ENCODE data around the gene TMEM260.
A peak's percentile ranks its signal among the peaks of the same experiment; 100 is the strongest.

TMEM260 gene

GRCh38 chr14:56579345-56580220 is at the start of gene TMEM260:
Gene TMEM260 (plus strand): TSS chr14:56579798. CDS start chr14:56579915, 117 bp downstream.
- H3K4me3 ChIP-seq (ENCODE audit: low read depth, low read length), result peak within 1 kb of the TSS; percentile 98

GRCh38 chr14:56532546-56532945 is 47.1 kb upstream of the TMEM260 start:
- H3K4me3 ChIP-seq (ENCODE audit: low read depth, low read length), result no peak overlapping the region
- DNase-seq (ENCODE audit: low read depth), result peak; percentile 86
- TF ChIP-seq CTCF (IDR thresholded peaks at IDR 0.05; ENCODE audit: control insufficient read depth, extremely low read depth, insufficient read depth), result no peak

More at GRCh38 chr14:56579345-56580220, at the start of gene TMEM260:
- peak; percentile 75 for DNase-seq (ENCODE audit: low read depth)
- TF ChIP-seq CTCF (IDR thresholded peaks at IDR 0.05; ENCODE audit: control insufficient read depth, extremely low read depth, insufficient read depth), result peak; percentile 85

- no peak for DNase-seq (ENCODE audit: low read depth)
- no peak for TF ChIP-seq CTCF (IDR thresholded peaks at IDR 0.05; ENCODE audit: control insufficient read depth, extremely low read depth, insufficient read depth)
- no peak overlapping the region for H3K4me3 ChIP-seq (ENCODE audit: low read depth, low read length)
Observed at GRCh38 chr14:56534656-56535055, 44.9 kb upstream of the TMEM260 start.

GRCh38 chr14:56539862-56540261 is 39.7 kb upstream of the TMEM260 start:
- no peak for TF ChIP-seq CTCF (IDR thresholded peaks at IDR 0.05; ENCODE audit: control insufficient read depth, extremely low read depth, insufficient read depth)
- no peak for DNase-seq (ENCODE audit: low read depth)
- no peak overlapping the region for H3K4me3 ChIP-seq (ENCODE audit: low read depth, low read length)

GRCh38 chr14:56543436-56543835 is 36.2 kb upstream of the TMEM260 start:
- no peak overlapping the region for H3K4me3 ChIP-seq (ENCODE audit: low read depth, low read length)
- no peak for DNase-seq (ENCODE audit: low read depth)
- no peak for TF ChIP-seq CTCF (IDR thresholded peaks at IDR 0.05; ENCODE audit: control insufficient read depth, extremely low read depth, insufficient read depth)

GRCh38 chr14:56549721-56550120 is 29.9 kb upstream of the TMEM260 start:
- no peak for DNase-seq (ENCODE audit: low read depth)

More at GRCh38 chr14:56549721-56550120, 29.9 kb upstream of the TMEM260 start:
- no peak for TF ChIP-seq CTCF (IDR thresholded peaks at IDR 0.05; ENCODE audit: control insufficient read depth, extremely low read depth, insufficient read depth)
- H3K4me3 ChIP-seq (ENCODE audit: low read depth, low read length), result no peak overlapping the region

Measured in LNCaP clone FGC (cell line).